Smooth muscle cell (in vitro differentiated cells): ENCODE measurements around the gene LIMS4. TPM values are rescaled to one million over a fixed set of nuclear protein-coding genes. Genes with fewer than 3 reads are reported as not detected.
"Not testable (repeated sequence)": the region's sequence is repeated elsewhere in the genome, so short reads cannot be mapped to it uniquely, and the experiment has no call there.

Experiments
- DNase-seq: peaks from one replicate; lab custom pipeline; 2025; ENCODE audit not compliant: unreplicated experiment; lab: John Stamatoyannopoulos, UW
- H2AFZ ChIP-seq: fragments of 200-600 bp; sonication (generic); 2 replicates; pipeline ENCODE4 v1.6.0; 2016; ENCODE audit warnings: antibody characterized with exemption, low read depth, mild to moderate bottlenecking
- H3F3A ChIP-seq: fragments of 200-600 bp; sonication (generic); 2 replicates; pipeline ENCODE4 v1.6.0; 2017; ENCODE audit warnings: antibody characterized with exemption, low read depth
- H3K27ac ChIP-seq: fragments of 200-600 bp; sonication (generic); 2 replicates; pipeline ENCODE4 v1.5.1; 2016; ENCODE audit warnings: low read depth, mild to moderate bottlenecking
- H3K27me3 ChIP-seq: fragments of 200-600 bp; sonication (generic); 2 replicates; pipeline ENCODE4 v1.6.1; 2016; ENCODE audit warnings: low read depth, mild to moderate bottlenecking
- H3K36me3 ChIP-seq: fragments of 200-600 bp; sonication (generic); 2 replicates; pipeline ENCODE4 v1.5.1; 2016; ENCODE audit warnings: low read depth
- H3K4me1 ChIP-seq: fragments of 200-600 bp; sonication (generic); 2 replicates; pipeline ENCODE4 v1.5.1; 2016; ENCODE audit warnings: low read depth
- H3K4me2 ChIP-seq: fragments of 200-600 bp; sonication (generic); 2 replicates; pipeline ENCODE4 v1.6.0; 2016; ENCODE audit warnings: mild to moderate bottlenecking
- H3K4me3 ChIP-seq: fragments of 200-600 bp; sonication (generic); 2 replicates; pipeline ENCODE4 v1.5.1; 2016; ENCODE audit warnings: mild to moderate bottlenecking
- H3K79me2 ChIP-seq: fragments of 200-600 bp; sonication (generic); 2 replicates; pipeline ENCODE4 v1.6.0; 2016; ENCODE audit warnings: low read depth, mild to moderate bottlenecking
- H3K9ac ChIP-seq: fragments of 200-600 bp; sonication (generic); 2 replicates; pipeline ENCODE4 v1.6.0; 2016; ENCODE audit warnings: low read depth
- H3K9me3 ChIP-seq: fragments of 200-600 bp; sonication (generic); replicated peaks from 2 replicates; pipeline ENCODE4 v1.5.1; 2016; ENCODE audit warnings: low read depth
- H4K20me1 ChIP-seq: fragments of 200-600 bp; sonication (generic); 2 replicates; pipeline ENCODE4 v1.6.0; 2016; ENCODE audit warnings: low read depth
- WGBS: methylation state at CpG from one replicate; pipeline ENCODE4 v1.1.7; 2016; ENCODE audit warnings: low lambda C conversion rate; 5-methylcytosine and 5-hydroxymethylcytosine counted together
- polyA plus RNA-seq: library from polyadenylated mRNA; unstranded; fragments of >200 nt; fragmentation: Nextera tagmentation; extraction: Ambion mirVana; gene quantifications from 2 replicates; pipeline ENCODE4 v1.2.1, GENCODE V29; 2016
- small RNA-seq: library from RNA; depleted of rRNA; stranded (forward); fragments of <200 nt; gene quantifications from one replicate; pipeline ENCODE3, GENCODE V24; 2014
- total RNA-seq: library from RNA; depleted of rRNA; stranded (reverse); fragments of >200 nt; gene quantifications from 2 replicates; pipeline ENCODE4 v1.2.3, GENCODE V29; 2014

Gene LIMS4
- total and polyA plus RNA-seq, 2 experiments from 2014 or later: 3.9 to 9.6 TPM

GRCh38 chr2:110404246-110404645 lies 68.4 kb downstream of the LIMS4 start:
- no CpG with 5 or more reads among the region's 1 CpG for WGBS
- H3F3A ChIP-seq, H3K4me3 ChIP-seq, H3K27ac ChIP-seq, H4K20me1 ChIP-seq, H3K9me3 ChIP-seq, H3K36me3 ChIP-seq, H3K4me1 ChIP-seq, DNase-seq, H3K9ac ChIP-seq, H3K79me2 ChIP-seq, H3K4me2 ChIP-seq, H2AFZ ChIP-seq, H3K27me3 ChIP-seq: not testable (repeated sequence)

- not testable (repeated sequence) for H3F3A ChIP-seq, H3K27ac ChIP-seq, H3K9ac ChIP-seq, H3K4me3 ChIP-seq, H3K4me1 ChIP-seq, H3K4me2 ChIP-seq, DNase-seq, H3K79me2 ChIP-seq, H3K36me3 ChIP-seq, H2AFZ ChIP-seq, H4K20me1 ChIP-seq, H3K27me3 ChIP-seq, H3K9me3 ChIP-seq
- 4% methylated on average over 2 of the region's 18 CpGs for WGBS
Observed at GRCh38 chr2:110401001-110401618, 71.5 kb downstream of the LIMS4 start.

- not testable (repeated sequence) for H3K27ac ChIP-seq, DNase-seq, H2AFZ ChIP-seq, H3K79me2 ChIP-seq, H3K4me1 ChIP-seq, H3K9me3 ChIP-seq, H3K4me2 ChIP-seq, H3F3A ChIP-seq, H3K9ac ChIP-seq, H4K20me1 ChIP-seq, H3K27me3 ChIP-seq, H3K4me3 ChIP-seq, H3K36me3 ChIP-seq
- WGBS: no CpG with 5 or more reads among the region's 10 CpGs
Observed at GRCh38 chr2:110399378-110399777, 73.2 kb downstream of the LIMS4 start.

- not testable (repeated sequence) for H3K4me1 ChIP-seq
Observed at GRCh38 chr2:110395990-110396389, 76.6 kb downstream of the LIMS4 start.

More at GRCh38 chr2:110395990-110396389, 76.6 kb downstream of the LIMS4 start:
- H2AFZ ChIP-seq, H3K27ac ChIP-seq, H3K9ac ChIP-seq, H3F3A ChIP-seq, DNase-seq, H3K79me2 ChIP-seq, H3K27me3 ChIP-seq, H3K4me2 ChIP-seq, H3K36me3 ChIP-seq, H3K9me3 ChIP-seq, H3K4me3 ChIP-seq, H4K20me1 ChIP-seq: not testable (repeated sequence)
- 83% methylated on average over 1 of the region's 5 CpGs for WGBS

Small RNAs within 50 kb of the gene (small RNA-seq; reads per million reads assigned to genes)
- not detected for gene AC108938.1

Other genes with a start within 250 kb of the LIMS4 start
- 51.5 and 88.5 TPM in 2 replicates for gene RGPD6, start 104.4 kb upstream of the LIMS4 start, total RNA-seq
- 8.0 and 14.5 TPM in 2 replicates for gene RGPD6, start 104.4 kb upstream of the LIMS4 start, polyA plus RNA-seq
- gene BUB1, start 205.2 kb upstream of the LIMS4 start, total RNA-seq: 18.6 and 20.8 TPM in 2 replicates
- 8.6 and 9.1 TPM in 2 replicates for gene BUB1, start 205.2 kb upstream of the LIMS4 start, polyA plus RNA-seq